HCT116 (cell line): Measurements from ENCODE around the gene TMEM35B. TPM values are rescaled to one million over a fixed set of nuclear protein-coding genes. Genes with fewer than 3 reads are reported as not detected.

Source experiments
- ATAC-seq: fragments of 200-7000 bp; cut with Tn5 transposase; 2 replicates; pipeline ENCODE4 v1.9.1; 2020; ENCODE audit warnings: mild to moderate bottlenecking, moderate library complexity
- BruUV-seq: library from RNA; stranded (reverse); fragments of 400-500 nt; replicated peaks from 2 replicates; lab custom pipeline; 2021; lab: Mats Ljungman, UMichigan
- CTCF ChIA-PET: fragments of 300-600 bp; sonication (Branson Sonifier 250); formaldehyde crosslinking; loops from one replicate; lab custom pipeline; 2021; ENCODE audit warnings: antibody characterized with exemption; lab: Charles Lee
- POLR2A ChIA-PET: fragments of 300-600, 350-600 bp; sonication (Branson Sonifier 250); formaldehyde crosslinking; loops from one replicate; lab custom pipeline; 2021; ENCODE audit warnings: antibody characterized with exemption; lab: Charles Lee
- RAD21 ChIA-PET, 2 experiments: fragments of 300-600 bp; sonication (Branson Sonifier 250); formaldehyde crosslinking; loops; one replicate each; lab custom pipeline; 2023; ENCODE audit warnings: low total read pairs in 2 of 2; ENCODE audit not compliant: uncharacterized antibody in 2 of 2, unreplicated experiment in 2 of 2, low non-redundant PET in 1 of 2; lab: Charles Lee
- DNase-seq: peaks from one replicate; pipeline ENCODE4 v3.0.0-alpha.2; 2010; ENCODE audit warnings: low read depth, low spot score
- H2AFZ ChIP-seq: fragments of 200-600 bp; shearing (Covaris generic), sonication (generic); 2 replicates; pipeline ENCODE4 v1.6.1; 2017; ENCODE audit warnings: low read depth, mixed run types, mixed read lengths, antibody characterized with exemption, low read length; ENCODE audit not compliant: poor library complexity, severe bottlenecking
- H3K27ac ChIP-seq: 2 replicates; pipeline ENCODE4 v1.5.1; 2012; ENCODE audit warnings: low read depth, low read length
- H3K27me3 ChIP-seq: fragments of 200-600 bp; sonication (generic); 2 replicates; pipeline ENCODE4 v1.6.1; 2016; ENCODE audit warnings: mixed run types, low read length, mixed read lengths; ENCODE audit not compliant: insufficient read depth
- H3K36me3 ChIP-seq, 2 experiments: fragments of 200-500 bp in 1 of 2; fragments of 200-600 bp in 1 of 2; sonication (Bioruptor generic) in 1 of 2; sonication (generic) in 1 of 2; 2 replicates each; pipeline versions ENCODE4 v1.5.1 to v1.6.1; 2014 to 2016; ENCODE audit warnings: low read length in 2 of 2, inconsistent platforms in 1 of 2, mixed read lengths in 1 of 2, mixed run types in 1 of 2; ENCODE audit not compliant: insufficient read depth in 2 of 2, control insufficient read depth in 1 of 2
- H3K4me1 ChIP-seq, 2 experiments: fragments of 200-600 bp in 1 of 2; sonication (generic) in 1 of 2; 2 replicates each; pipeline versions ENCODE4 v1.5.1 to v1.6.1; 2012 to 2017; ENCODE audit warnings: low read length in 2 of 2, inconsistent platforms in 1 of 2, mild to moderate bottlenecking in 1 of 2, mixed read lengths in 1 of 2, mixed run types in 1 of 2, moderate library complexity in 1 of 2; ENCODE audit not compliant: insufficient read depth in 2 of 2, control insufficient read depth in 1 of 2
- H3K4me2 ChIP-seq: fragments of 200-600 bp; sonication (generic); 2 replicates; pipeline ENCODE4 v1.6.1; 2017; ENCODE audit warnings: mixed run types, low read length, mixed read lengths
- H3K4me3 ChIP-seq, 2 experiments: fragments of 200-600 bp in 1 of 2; sonication (generic) in 1 of 2; replicated peaks in 1 of 2; 2 replicates each; pipeline ENCODE4 v1.5.1; 2011 to 2016; ENCODE audit warnings: low read length in 2 of 2, control low read depth in 1 of 2, low read depth in 1 of 2, mild to moderate bottlenecking in 1 of 2, mixed read lengths in 1 of 2, mixed run types in 1 of 2
- H3K79me2 ChIP-seq: fragments of 200-600 bp; sonication (generic); 2 replicates; pipeline ENCODE4 v1.6.1; 2017; ENCODE audit warnings: mild to moderate bottlenecking, mixed run types, low read length, moderate library complexity, mixed read lengths; ENCODE audit not compliant: insufficient read depth
- H3K9ac ChIP-seq: fragments of 200-600 bp; sonication (generic); 2 replicates; pipeline ENCODE4 v1.6.1; 2016; ENCODE audit warnings: low read length, mixed read lengths
- H3K9me2 ChIP-seq: fragments of 200-600 bp; sonication (generic), shearing (Covaris generic); 2 replicates; pipeline ENCODE4 v1.6.1; 2017; ENCODE audit warnings: mixed run types, mild to moderate bottlenecking, moderate library complexity; ENCODE audit not compliant: insufficient read depth
- H3K9me3 ChIP-seq, 2 experiments: fragments of 200-500 bp in 1 of 2; fragments of 200-600 bp in 1 of 2; sonication (Bioruptor generic) in 1 of 2; sonication (generic) in 1 of 2; 2 replicates each; pipeline ENCODE4 v1.6.1; 2014 to 2017; ENCODE audit warnings: low read length in 2 of 2, mixed read lengths in 2 of 2, inconsistent platforms in 1 of 2, low read depth in 1 of 2, mild to moderate bottlenecking in 1 of 2, mixed run types in 1 of 2, moderate library complexity in 1 of 2; ENCODE audit not compliant: control insufficient read depth in 1 of 2, insufficient read depth in 1 of 2
- H4K20me1 ChIP-seq: fragments of 200-600 bp; sonication (generic), shearing (Covaris generic); 2 replicates; pipeline ENCODE4 v1.6.1; 2017; ENCODE audit warnings: mixed run types, mild to moderate bottlenecking, moderate library complexity; ENCODE audit not compliant: insufficient read depth
- JUND ChIP-seq: IDR thresholded peaks from 2 replicates; pipeline ENCODE4 v1.6.1; 2012
- POLR2AphosphoS5 ChIP-seq: IDR thresholded peaks from 2 replicates; pipeline ENCODE4 v1.6.1; 2011; ENCODE audit warnings: mild to moderate bottlenecking, low read depth, low read length, moderate library complexity
- RAD21 ChIP-seq: IDR thresholded peaks from 2 replicates; pipeline ENCODE4 v1.6.1; 2012; ENCODE audit warnings: low read depth, mild to moderate bottlenecking
- SP1 ChIP-seq: IDR thresholded peaks from 2 replicates; pipeline ENCODE4 v1.6.1; 2012; ENCODE audit warnings: low read depth
- SRF ChIP-seq: IDR thresholded peaks from 2 replicates; pipeline ENCODE4 v1.6.1; 2012; ENCODE audit warnings: low read depth
- YY1 ChIP-seq: IDR thresholded peaks from 2 replicates; pipeline ENCODE4 v1.6.1; 2011; ENCODE audit warnings: low read length, low read depth, moderate library complexity, mild to moderate bottlenecking; ENCODE audit not compliant: insufficient replicate concordance; ENCODE audit errors: extremely low read depth
- ZFX ChIP-seq: fragments of 450-650 bp; IDR thresholded peaks from 2 replicates; pipeline ENCODE4 v1.6.1; 2017
- ZNF274 ChIP-seq: fragments of 200-500 bp; sonication (Bioruptor generic); IDR thresholded peaks from 2 replicates; pipeline ENCODE4 v1.6.1; 2014; ENCODE audit warnings: mild to moderate bottlenecking, low read depth, low read length, inconsistent platforms
- intact Hi-C: fragments of 100-400 bp; cut with micrococcal nuclease; formaldehyde crosslinking; loops from 2 replicates; pipeline ENCODE4 v1.10.0; 2022
- total RNA-seq: library from RNA; stranded (reverse); gene quantifications from one replicate; pipeline ENCODE4 v1.2.1, GENCODE V29; 2021; ENCODE audit not compliant: unreplicated experiment
- TF ChIP-seq, protein P1 (sequence below): IDR thresholded peaks from 2 replicates; pipeline ENCODE4 v1.6.1; 2011; ENCODE audit warnings: mild to moderate bottlenecking, low read length, moderate library complexity; ENCODE audit not compliant: insufficient replicate concordance; ENCODE audit errors: extremely low read depth
- TF ChIP-seq, protein P2 (sequence below): IDR thresholded peaks from 2 replicates; pipeline ENCODE4 v1.6.1; 2012
- TF ChIP-seq, protein P3 (sequence below): IDR thresholded peaks from 2 replicates; pipeline ENCODE4 v1.6.1; 2012; ENCODE audit warnings: low read depth
- TF ChIP-seq, protein P4 (sequence below), 3 experiments: fragments of 200-600 bp in 1 of 3; sonication (generic) in 1 of 3; IDR thresholded peaks in 2 of 3; conservative IDR thresholded peaks in 1 of 3; 2 replicates each; pipeline ENCODE4 v1.5.1; 2012 to 2017; ENCODE audit warnings: low read depth in 2 of 3, low read length in 2 of 3, antibody characterized with exemption in 1 of 3, borderline replicate concordance in 1 of 3, control low read depth in 1 of 3, mild to moderate bottlenecking in 1 of 3, mixed read lengths in 1 of 3, mixed run types in 1 of 3, moderate library complexity in 1 of 3; ENCODE audit not compliant: insufficient read depth in 1 of 3

TMEM35B gene
- total RNA-seq, 1 experiment from 2014 or later: 14.6 TPM

DNA sequence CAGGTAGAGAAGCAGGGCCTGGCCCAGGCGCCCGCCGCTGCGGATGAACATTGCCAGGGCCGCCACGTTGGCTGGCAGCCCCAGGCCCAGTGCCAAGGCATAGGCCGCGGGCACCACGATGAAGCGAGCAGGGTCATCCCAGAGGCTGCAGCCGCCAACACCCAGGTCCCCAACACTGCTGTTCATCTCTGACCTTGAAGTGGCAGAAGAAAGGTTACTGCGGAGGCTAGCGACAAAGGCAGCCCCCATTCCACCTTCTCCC lies 8.0 kb downstream of the TMEM35B start:
- no peak overlapping the region for H3K27ac ChIP-seq
- no peak overlapping the region for H2AFZ ChIP-seq
- H3K9me3 ChIP-seq: no peaks in the 10 kb centered on the region
- no TSS peak for BruUV-seq
- DNase-seq (no peak), ATAC-seq (no peak)
- intact Hi-C loops: no loop called here
- H3K79me2 ChIP-seq: no peaks in the 10 kb centered on the region
- H3K36me3 ChIP-seq: no peaks in the 10 kb centered on the region
- H3K9ac ChIP-seq: no peak overlapping the region
- H4K20me1 ChIP-seq: no peaks in the 10 kb centered on the region
- RAD21 ChIA-PET: no interaction called here
- POLR2A ChIA-PET: no interaction called here
- TF ChIP-seq, protein P1, sequence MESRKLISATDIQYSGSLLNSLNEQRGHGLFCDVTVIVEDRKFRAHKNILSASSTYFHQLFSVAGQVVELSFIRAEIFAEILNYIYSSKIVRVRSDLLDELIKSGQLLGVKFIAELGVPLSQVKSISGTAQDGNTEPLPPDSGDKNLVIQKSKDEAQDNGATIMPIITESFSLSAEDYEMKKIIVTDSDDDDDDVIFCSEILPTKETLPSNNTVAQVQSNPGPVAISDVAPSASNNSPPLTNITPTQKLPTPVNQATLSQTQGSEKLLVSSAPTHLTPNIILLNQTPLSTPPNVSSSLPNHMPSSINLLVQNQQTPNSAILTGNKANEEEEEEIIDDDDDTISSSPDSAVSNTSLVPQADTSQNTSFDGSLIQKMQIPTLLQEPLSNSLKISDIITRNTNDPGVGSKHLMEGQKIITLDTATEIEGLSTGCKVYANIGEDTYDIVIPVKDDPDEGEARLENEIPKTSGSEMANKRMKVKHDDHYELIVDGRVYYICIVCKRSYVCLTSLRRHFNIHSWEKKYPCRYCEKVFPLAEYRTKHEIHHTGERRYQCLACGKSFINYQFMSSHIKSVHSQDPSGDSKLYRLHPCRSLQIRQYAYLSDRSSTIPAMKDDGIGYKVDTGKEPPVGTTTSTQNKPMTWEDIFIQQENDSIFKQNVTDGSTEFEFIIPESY: no peak
- no peak for TF ChIP-seq YY1
- no peak for TF ChIP-seq JUND
- TF ChIP-seq SP1: no peak
- no peaks in the 10 kb centered on the region for H3K27me3 ChIP-seq
- no peak overlapping the region for H3K4me3 ChIP-seq
- H3K4me2 ChIP-seq: no peak overlapping the region
- CTCF ChIA-PET: no interaction called here
- H3K4me1 ChIP-seq: no peaks in the 10 kb centered on the region
- no peaks in the 10 kb centered on the region for H3K9me2 ChIP-seq

DNA sequence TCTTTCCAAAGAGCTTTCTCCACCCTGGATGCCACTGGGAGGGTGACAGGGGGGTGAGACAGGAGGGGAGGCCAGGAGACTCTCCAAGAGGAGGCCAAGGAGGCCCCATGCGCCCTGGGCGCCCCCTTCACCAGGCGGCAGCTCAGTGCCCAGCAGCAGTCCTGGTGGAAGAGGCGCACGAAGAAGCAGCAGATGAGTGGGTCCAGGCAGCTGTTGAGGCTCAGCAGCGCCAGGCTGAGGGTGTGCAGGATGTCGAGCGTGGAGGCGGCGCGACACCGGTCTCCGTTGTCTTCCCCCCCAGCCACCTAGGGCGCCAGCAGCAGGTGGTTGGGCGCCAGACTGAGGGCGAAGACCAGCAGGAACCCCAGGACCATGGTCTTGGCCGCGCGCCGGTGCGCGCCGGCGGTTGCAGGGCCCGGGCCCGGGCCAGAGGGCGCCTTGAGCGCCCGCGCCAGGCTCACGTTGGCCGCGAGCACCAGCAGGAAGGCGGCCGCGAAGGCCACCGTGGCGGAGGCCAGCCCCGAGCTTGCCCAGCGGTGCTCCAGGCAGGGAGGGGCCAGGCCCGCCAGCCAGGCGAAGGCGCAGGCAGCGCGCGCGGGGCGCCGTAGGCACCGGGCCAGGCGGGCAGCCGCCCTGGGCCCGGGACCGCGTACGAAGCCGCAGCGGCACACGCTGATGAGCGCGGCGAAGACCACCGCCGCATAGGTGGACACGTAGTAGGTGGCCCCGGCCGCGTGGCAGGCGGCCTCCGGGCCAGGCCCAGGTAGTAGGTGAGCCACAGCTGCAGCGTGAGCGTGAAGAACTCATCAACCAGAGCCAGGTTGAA lies 8.6 kb downstream of the TMEM35B start:
- no peaks in the 10 kb centered on the region for H4K20me1 ChIP-seq
- no peaks in the 10 kb centered on the region for H3K36me3 ChIP-seq
- H3K27ac ChIP-seq: no peak overlapping the region
- no peaks in the 10 kb centered on the region for H3K9me3 ChIP-seq
- H3K79me2 ChIP-seq: no peaks in the 10 kb centered on the region
- H3K4me2 ChIP-seq: no peak overlapping the region
- intact Hi-C loops: no loop called here
- RAD21 ChIA-PET: no interaction called here
- no peaks in the 10 kb centered on the region for H3K27me3 ChIP-seq
- DNase-seq (no peak), ATAC-seq (no peak)
- H3K4me1 ChIP-seq: no peaks in the 10 kb centered on the region
- BruUV-seq: no TSS peak
- CTCF ChIA-PET: no interaction called here
- no peak overlapping the region for H3K4me3 ChIP-seq
- POLR2A ChIA-PET: no interaction called here
- no peak overlapping the region for H3K9ac ChIP-seq
- no peaks in the 10 kb centered on the region for H3K9me2 ChIP-seq
- H2AFZ ChIP-seq: no peak overlapping the region
- TF ChIP-seq SRF: no peak
- TF ChIP-seq, protein P2, sequence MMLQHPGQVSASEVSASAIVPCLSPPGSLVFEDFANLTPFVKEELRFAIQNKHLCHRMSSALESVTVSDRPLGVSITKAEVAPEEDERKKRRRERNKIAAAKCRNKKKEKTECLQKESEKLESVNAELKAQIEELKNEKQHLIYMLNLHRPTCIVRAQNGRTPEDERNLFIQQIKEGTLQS: no peak
- TF ChIP-seq POLR2AphosphoS5: no peak
- no peak for TF ChIP-seq RAD21
- TF ChIP-seq, protein P3, sequence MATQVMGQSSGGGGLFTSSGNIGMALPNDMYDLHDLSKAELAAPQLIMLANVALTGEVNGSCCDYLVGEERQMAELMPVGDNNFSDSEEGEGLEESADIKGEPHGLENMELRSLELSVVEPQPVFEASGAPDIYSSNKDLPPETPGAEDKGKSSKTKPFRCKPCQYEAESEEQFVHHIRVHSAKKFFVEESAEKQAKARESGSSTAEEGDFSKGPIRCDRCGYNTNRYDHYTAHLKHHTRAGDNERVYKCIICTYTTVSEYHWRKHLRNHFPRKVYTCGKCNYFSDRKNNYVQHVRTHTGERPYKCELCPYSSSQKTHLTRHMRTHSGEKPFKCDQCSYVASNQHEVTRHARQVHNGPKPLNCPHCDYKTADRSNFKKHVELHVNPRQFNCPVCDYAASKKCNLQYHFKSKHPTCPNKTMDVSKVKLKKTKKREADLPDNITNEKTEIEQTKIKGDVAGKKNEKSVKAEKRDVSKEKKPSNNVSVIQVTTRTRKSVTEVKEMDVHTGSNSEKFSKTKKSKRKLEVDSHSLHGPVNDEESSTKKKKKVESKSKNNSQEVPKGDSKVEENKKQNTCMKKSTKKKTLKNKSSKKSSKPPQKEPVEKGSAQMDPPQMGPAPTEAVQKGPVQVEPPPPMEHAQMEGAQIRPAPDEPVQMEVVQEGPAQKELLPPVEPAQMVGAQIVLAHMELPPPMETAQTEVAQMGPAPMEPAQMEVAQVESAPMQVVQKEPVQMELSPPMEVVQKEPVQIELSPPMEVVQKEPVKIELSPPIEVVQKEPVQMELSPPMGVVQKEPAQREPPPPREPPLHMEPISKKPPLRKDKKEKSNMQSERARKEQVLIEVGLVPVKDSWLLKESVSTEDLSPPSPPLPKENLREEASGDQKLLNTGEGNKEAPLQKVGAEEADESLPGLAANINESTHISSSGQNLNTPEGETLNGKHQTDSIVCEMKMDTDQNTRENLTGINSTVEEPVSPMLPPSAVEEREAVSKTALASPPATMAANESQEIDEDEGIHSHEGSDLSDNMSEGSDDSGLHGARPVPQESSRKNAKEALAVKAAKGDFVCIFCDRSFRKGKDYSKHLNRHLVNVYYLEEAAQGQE: no peak
- no peak for TF ChIP-seq ZNF274
- no peak for TF ChIP-seq SP1
- TF ChIP-seq, protein P4, sequence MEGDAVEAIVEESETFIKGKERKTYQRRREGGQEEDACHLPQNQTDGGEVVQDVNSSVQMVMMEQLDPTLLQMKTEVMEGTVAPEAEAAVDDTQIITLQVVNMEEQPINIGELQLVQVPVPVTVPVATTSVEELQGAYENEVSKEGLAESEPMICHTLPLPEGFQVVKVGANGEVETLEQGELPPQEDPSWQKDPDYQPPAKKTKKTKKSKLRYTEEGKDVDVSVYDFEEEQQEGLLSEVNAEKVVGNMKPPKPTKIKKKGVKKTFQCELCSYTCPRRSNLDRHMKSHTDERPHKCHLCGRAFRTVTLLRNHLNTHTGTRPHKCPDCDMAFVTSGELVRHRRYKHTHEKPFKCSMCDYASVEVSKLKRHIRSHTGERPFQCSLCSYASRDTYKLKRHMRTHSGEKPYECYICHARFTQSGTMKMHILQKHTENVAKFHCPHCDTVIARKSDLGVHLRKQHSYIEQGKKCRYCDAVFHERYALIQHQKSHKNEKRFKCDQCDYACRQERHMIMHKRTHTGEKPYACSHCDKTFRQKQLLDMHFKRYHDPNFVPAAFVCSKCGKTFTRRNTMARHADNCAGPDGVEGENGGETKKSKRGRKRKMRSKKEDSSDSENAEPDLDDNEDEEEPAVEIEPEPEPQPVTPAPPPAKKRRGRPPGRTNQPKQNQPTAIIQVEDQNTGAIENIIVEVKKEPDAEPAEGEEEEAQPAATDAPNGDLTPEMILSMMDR (IDR thresholded peaks at IDR 0.05 in 2 of 3, conservative IDR thresholded peaks at IDR 0.05 in 1 of 3; ENCODE audit: borderline replicate concordance in 1 of 3, insufficient read depth in 1 of 3, low read depth in 2 of 3, low read length in 2 of 3): no peak
- no peak for TF ChIP-seq ZFX
